HEK293T (cell line): ENCODE results near the gene C1D.

Experiments
- ARNT ChIP-seq: fragments of 450-650 bp; IDR thresholded peaks from 2 replicates; pipeline ENCODE4 v1.6.1; 2017; ENCODE audit warnings: mild to moderate bottlenecking
- BHLHE40 ChIP-seq: fragments of 450-650 bp; IDR thresholded peaks from 2 replicates; pipeline ENCODE4 v1.6.1; 2016; ENCODE audit warnings: mild to moderate bottlenecking, moderate library complexity, borderline replicate concordance
- ELF4 ChIP-seq: fragments of 450-650 bp; IDR thresholded peaks from 2 replicates; pipeline ENCODE4 v1.6.1; 2017; ENCODE audit warnings: antibody characterized with exemption
- FOXM1 ChIP-seq: fragments of 450-650 bp; IDR thresholded peaks from 2 replicates; pipeline ENCODE4 v1.6.1; 2017; ENCODE audit warnings: mild to moderate bottlenecking, borderline replicate concordance
- HDGF ChIP-seq: fragments of 450-650 bp; IDR thresholded peaks from 2 replicates; pipeline ENCODE4 v1.6.1; 2017; ENCODE audit warnings: antibody characterized with exemption, borderline replicate concordance
- LEF1 ChIP-seq: fragments of 450-650 bp; IDR thresholded peaks from 2 replicates; pipeline ENCODE4 v1.6.1; 2017; ENCODE audit warnings: mild to moderate bottlenecking, borderline replicate concordance
- PKNOX1 ChIP-seq: fragments of 450-650 bp; IDR thresholded peaks from 2 replicates; pipeline ENCODE4 v1.6.1; 2016
- SP1 ChIP-seq: fragments of 450-650 bp; IDR thresholded peaks from 2 replicates; pipeline ENCODE4 v1.6.1; 2017
- SUZ12 ChIP-seq: fragments of 450-650 bp; IDR thresholded peaks from 2 replicates; pipeline ENCODE4 v1.6.1; 2016; ENCODE audit warnings: mild to moderate bottlenecking
- TARDBP ChIP-seq: fragments of 450-650 bp; IDR thresholded peaks from 2 replicates; pipeline ENCODE4 v1.6.1; 2016
- ZNF384 ChIP-seq: fragments of 450-650 bp; IDR thresholded peaks from 2 replicates; pipeline ENCODE4 v1.6.1; 2016

- TF ChIP-seq HDGF (no peak), FOXM1 (no peak), PKNOX1 (no peak), LEF1 (no peak), ARNT (no peak), TARDBP (no peak), ELF4 (no peak), SP1 (no peak), SUZ12 (no peak), ZNF384 (no peak), BHLHE40 (no peak)
These were observed 68.1 kb downstream of the C1D start for GRCh38 chr2:67994716-67995115.
